Medulla oblongata (tissue), 1 donor: ENCODE measurements around the gene NDN.
"Not testable (repeated sequence)": the region's sequence is repeated elsewhere in the genome, so short reads cannot be mapped to it uniquely, and the experiment has no call there.

ENCODE experiments used
- DNase-seq: peaks from one replicate; pipeline ENCODE4 v3.0.0-alpha.2; 2015; ENCODE audit errors: extremely low spot score

NDN gene, protein sequence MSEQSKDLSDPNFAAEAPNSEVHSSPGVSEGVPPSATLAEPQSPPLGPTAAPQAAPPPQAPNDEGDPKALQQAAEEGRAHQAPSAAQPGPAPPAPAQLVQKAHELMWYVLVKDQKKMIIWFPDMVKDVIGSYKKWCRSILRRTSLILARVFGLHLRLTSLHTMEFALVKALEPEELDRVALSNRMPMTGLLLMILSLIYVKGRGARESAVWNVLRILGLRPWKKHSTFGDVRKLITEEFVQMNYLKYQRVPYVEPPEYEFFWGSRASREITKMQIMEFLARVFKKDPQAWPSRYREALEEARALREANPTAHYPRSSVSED

DNA sequence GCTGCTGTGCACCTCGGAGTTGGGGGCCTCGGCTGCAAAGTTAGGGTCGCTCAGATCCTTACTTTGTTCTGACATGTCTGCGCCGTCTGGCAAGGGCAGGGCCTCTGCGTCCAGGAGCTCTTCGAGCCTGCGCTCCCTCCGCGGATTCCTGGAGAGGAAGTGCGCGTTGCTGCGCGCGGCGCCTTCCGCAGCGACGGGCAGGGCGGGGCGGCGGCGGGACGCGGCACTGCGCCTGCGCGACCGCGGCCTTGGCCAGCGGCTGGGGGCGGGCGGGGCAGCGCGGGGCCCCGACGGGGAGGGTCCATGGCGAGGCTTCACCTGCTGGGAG, at the start of gene NDN:
Gene NDN, minus strand, starts transcription at position 163 of the 328 bp plus-strand sequence. Its CDS starts 88 bp downstream, at position 75.
- peak; percentile 14 for DNase-seq

- no peak for DNase-seq
Observed at GRCh38 chr15:23736033-23736673, 49.0 kb upstream of the NDN start.

DNA sequence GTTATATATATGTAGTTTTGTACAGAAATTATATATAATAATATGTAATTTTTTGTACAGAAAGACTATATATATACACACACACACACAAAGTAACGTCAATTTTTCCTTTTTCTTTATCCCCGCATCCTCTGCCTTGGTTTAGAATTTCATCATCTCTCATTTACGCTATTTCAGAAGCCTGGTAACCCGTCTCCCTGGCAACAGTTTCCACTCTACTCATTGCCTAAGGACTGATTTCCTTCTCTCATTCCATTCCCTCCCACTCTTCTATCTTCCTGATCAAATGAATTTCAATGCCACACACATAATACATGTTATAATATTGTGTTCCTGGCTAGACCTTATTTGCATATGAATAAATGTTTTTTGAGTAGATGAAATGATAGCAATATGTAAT, 47.8 kb upstream of the NDN start:
- no peak for DNase-seq

GRCh38 chr15:23713874-23714656, 27.0 kb upstream of the NDN start:
- DNase-seq, result not testable (repeated sequence)

- DNase-seq, result no peak
Observed at GRCh38 chr15:23708332-23708731, 21.2 kb upstream of the NDN start.

DNA sequence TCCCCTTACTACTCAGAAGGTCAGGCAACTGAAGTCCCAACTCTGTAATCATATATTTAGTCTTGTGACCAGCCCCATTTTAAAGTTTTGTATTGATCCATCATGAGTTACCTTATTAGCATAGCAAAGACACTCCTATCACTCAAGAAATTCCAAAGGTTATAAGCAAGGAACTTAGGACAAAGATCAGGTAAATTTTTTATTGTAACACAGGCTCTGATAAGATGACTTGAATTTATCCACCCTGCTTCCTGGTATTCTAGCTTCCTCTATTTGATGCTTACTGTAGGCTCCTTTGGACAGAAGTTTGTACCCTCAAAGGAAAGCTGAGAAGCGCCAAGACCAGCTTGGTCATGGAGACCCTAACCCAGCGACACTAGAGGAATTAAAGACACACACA, 8.2 kb upstream of the NDN start:
- no peak for DNase-seq

- DNase-seq, result no peak
Observed at GRCh38 chr15:23694592-23694991, 7.5 kb upstream of the NDN start.

DNA sequence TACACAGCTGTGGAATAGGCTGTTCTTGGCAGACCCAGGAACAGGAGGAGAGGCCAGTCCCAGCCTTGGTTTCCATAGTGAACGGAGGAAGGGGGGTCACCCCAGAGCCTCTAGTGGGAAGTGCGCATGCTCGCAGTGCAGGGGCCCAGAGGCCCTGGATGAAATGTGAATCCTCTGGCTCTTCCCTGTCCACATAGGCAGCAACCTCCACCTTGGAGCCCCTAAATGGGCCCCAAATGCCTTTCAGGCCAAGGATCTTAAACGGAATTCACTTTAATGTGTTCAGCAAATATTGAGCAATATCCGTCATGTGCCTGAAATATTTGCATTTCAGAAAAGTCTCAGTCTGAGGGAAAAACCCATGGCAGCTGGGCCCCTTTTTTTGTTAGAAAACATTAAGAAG, 3.3 kb upstream of the NDN start:
- DNase-seq, result peak; percentile 74

DNA sequence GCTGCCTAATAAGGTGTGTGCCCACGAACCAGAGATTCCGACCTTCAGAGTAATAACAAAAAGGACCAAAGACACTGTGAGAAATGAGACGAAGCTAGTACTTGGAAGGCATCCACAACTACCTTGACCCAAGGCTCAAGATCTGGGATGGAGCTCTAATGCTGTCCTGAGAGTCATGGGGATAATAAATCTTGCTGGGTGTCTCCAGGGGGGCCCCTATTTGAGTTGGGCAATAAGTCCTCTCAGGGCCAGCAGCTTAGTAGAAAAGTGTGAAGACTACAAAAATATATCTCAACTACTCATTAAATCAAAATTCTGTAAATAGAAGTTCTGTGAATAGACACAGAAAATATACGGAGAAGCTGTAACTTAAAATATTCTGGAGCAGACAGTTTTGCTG, 2.9 kb upstream of the NDN start:
- DNase-seq, result no peak

DNA sequence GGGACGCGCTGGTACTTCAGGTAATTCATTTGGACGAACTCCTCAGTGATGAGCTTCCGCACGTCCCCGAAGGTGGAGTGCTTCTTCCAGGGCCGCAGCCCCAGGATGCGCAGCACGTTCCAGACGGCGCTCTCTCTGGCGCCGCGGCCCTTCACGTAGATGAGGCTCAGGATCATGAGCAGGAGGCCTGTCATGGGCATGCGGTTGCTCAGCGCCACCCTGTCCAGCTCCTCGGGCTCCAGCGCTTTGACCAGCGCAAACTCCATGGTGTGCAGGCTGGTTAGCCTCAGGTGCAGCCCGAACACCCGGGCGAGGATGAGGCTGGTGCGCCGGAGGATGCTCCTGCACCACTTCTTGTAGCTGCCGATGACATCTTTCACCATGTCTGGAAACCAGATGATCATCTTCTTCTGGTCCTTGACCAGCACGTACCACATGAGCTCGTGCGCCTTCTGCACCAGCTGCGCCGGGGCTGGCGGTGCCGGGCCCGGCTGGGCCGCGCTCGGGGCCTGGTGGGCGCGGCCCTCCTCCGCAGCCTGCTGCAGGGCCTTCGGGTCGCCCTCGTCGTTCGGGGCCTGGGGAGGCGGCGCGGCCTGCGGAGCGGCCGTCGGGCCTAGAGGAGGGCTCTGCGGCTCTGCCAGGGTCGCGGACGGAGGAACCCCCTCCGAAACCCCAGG, 501 bp downstream of the NDN start:
- DNase-seq, result no peak

GRCh38 chr15:23671481-23671880, 15.6 kb downstream of the NDN start:
- no peak for DNase-seq

DNA sequence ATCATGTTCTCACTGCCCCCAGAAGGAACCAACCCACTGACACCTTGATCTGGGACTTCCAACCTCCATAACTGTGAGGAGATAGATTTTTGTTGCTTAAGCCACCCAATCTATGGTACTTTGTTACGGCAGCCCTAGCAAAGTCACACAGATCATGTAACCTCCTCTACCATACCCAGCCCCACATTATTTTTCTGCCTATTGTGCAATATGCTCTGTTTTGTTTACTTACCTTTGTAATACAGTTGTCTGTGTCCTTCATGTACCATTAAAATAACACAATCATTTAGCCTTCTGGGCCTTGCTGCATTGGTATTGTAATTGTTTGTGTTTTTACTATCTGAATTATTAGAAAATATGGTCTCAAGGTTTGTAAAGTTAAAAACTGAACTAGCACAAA, 16.1 kb downstream of the NDN start:
- no peak for DNase-seq

GRCh38 chr15:23663232-23663631, 23.9 kb downstream of the NDN start:
- no peak for DNase-seq

DNA sequence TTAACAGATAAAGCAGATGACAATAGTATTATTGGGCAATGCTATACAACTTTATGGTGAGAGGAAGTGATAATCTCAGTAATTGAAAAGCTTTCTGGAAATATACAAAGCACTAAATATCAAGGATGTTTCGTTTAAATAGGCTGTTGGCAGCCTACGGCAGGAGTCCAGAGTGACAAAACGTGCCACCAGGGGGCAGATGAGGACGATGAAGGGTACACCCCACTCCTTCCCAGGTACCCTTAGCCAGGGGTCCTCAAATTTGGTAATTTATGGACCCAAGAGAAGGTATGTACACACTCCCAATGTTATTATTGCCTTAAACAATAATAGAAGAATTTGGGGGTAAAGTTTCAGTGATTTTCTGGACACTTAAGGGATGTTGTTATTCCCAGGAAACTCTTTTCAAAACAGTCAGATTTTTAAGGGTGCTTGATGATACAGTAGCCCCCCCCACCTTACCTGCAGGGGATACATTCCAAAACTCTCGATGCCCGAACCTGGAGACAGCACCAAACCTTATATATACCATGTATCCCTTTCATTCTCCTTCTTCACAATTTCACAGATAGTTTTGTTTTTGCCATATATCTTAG, 38.1 kb downstream of the NDN start:
- DNase-seq, result peak; percentile 48

DNA sequence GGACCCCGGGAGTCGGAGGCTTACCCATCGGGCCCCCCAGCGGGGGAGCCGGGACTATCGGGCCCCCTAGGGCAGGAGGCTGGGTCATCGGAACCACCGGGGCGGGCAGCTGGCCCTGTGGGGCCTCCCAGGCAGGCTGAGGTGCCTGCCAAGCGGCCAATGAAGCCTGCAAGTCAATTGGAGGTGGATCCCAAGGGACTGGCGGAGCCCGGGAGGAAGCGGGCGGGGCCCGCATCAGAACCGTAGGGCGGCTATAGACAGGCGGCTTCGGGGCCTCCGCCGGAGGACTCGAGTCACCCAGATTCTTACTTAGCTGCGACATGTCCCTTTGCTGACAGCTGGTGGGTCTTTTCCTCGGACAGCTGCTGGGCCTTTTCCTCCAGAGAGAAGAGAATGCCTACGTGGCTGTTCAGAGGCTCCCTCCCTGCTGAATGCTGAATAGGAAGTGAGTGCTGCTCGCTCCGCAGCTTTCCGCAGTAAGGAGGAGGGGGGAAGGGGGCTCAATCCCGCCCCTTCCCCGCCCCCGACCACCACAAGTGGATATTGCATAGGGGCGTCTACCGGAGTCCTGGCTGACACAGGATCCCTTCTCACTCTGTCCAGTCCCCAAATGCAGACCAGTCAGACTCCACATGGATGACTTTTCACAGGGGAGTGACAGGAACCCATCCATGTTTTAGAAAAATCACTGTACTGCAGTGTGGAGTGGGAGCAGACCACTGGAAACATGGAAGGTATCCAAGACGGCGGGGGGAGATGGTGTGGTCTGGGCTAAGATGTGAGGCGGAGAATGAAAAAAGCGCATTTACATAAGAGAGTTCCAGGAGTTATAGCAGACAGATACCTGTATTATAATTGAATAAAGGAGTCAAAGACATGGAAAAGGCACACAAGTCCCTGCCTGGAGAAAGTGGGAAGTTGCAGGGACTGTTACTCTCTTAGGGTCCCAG, 39.4 kb downstream of the NDN start, which contains the start of gene MAGEL2:
Gene MAGEL2, minus strand, starts transcription at position 447 of the 950 bp plus-strand sequence. Its CDS starts 125 bp downstream, at position 322.
- no peak for DNase-seq

DNA sequence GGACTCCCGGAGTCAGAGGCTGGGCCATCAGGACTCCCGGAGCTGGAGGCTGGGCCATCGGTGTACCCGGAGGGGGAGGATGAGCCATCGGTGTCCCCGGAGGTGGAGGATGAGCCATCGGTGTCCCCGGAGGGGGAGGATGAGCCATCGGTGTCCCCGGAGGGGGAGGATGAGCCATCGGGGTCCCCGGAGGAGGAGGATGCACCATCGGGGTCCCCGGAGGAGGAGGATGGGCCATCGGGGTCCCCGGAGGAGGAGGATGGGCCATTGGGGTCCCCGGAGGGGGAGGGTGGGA, 40.2 kb downstream of the NDN start:
- DNase-seq, result no peak

- DNase-seq, result no peak
Observed at GRCh38 chr15:23646165-23647000, 40.7 kb downstream of the NDN start.

GRCh38 chr15:23645371-23646164, 41.5 kb downstream of the NDN start:
- DNase-seq, result no peak

GRCh38 chr15:23644829-23645228, 42.3 kb downstream of the NDN start:
- no peak for DNase-seq
